Smooth muscle cell (in vitro differentiated cells): Measurements from ENCODE around the gene CYSRT1. TPM values are rescaled to one million over a fixed set of nuclear protein-coding genes. Genes with fewer than 3 reads are reported as not detected.

ENCODE experiments used
- DNase-seq: peaks from one replicate; lab custom pipeline; 2025; ENCODE audit not compliant: unreplicated experiment; lab: John Stamatoyannopoulos, UW
- H2AFZ ChIP-seq: fragments of 200-600 bp; sonication (generic); 2 replicates; pipeline ENCODE4 v1.6.0; 2016; ENCODE audit warnings: antibody characterized with exemption, low read depth, mild to moderate bottlenecking
- H3F3A ChIP-seq: fragments of 200-600 bp; sonication (generic); 2 replicates; pipeline ENCODE4 v1.6.0; 2017; ENCODE audit warnings: antibody characterized with exemption, low read depth
- H3K27ac ChIP-seq: fragments of 200-600 bp; sonication (generic); 2 replicates; pipeline ENCODE4 v1.5.1; 2016; ENCODE audit warnings: low read depth, mild to moderate bottlenecking
- H3K27me3 ChIP-seq: fragments of 200-600 bp; sonication (generic); 2 replicates; pipeline ENCODE4 v1.6.1; 2016; ENCODE audit warnings: low read depth, mild to moderate bottlenecking
- H3K36me3 ChIP-seq: fragments of 200-600 bp; sonication (generic); 2 replicates; pipeline ENCODE4 v1.5.1; 2016; ENCODE audit warnings: low read depth
- H3K4me1 ChIP-seq: fragments of 200-600 bp; sonication (generic); 2 replicates; pipeline ENCODE4 v1.5.1; 2016; ENCODE audit warnings: low read depth
- H3K4me2 ChIP-seq: fragments of 200-600 bp; sonication (generic); 2 replicates; pipeline ENCODE4 v1.6.0; 2016; ENCODE audit warnings: mild to moderate bottlenecking
- H3K4me3 ChIP-seq: fragments of 200-600 bp; sonication (generic); 2 replicates; pipeline ENCODE4 v1.5.1; 2016; ENCODE audit warnings: mild to moderate bottlenecking
- H3K79me2 ChIP-seq: fragments of 200-600 bp; sonication (generic); 2 replicates; pipeline ENCODE4 v1.6.0; 2016; ENCODE audit warnings: low read depth, mild to moderate bottlenecking
- H3K9ac ChIP-seq: fragments of 200-600 bp; sonication (generic); 2 replicates; pipeline ENCODE4 v1.6.0; 2016; ENCODE audit warnings: low read depth
- H3K9me3 ChIP-seq: fragments of 200-600 bp; sonication (generic); replicated peaks from 2 replicates; pipeline ENCODE4 v1.5.1; 2016; ENCODE audit warnings: low read depth
- H4K20me1 ChIP-seq: fragments of 200-600 bp; sonication (generic); 2 replicates; pipeline ENCODE4 v1.6.0; 2016; ENCODE audit warnings: low read depth
- CTCF ChIP-seq: fragments of 200-600 bp; sonication (generic); IDR thresholded peaks from 2 replicates; pipeline ENCODE4 v1.5.1; 2017; ENCODE audit warnings: borderline replicate concordance, mild to moderate bottlenecking, antibody characterized with exemption; ENCODE audit not compliant: insufficient read depth, poor library complexity, severe bottlenecking
- WGBS: methylation state at CpG from one replicate; pipeline ENCODE4 v1.1.7; 2016; ENCODE audit warnings: low lambda C conversion rate; 5-methylcytosine and 5-hydroxymethylcytosine counted together
- polyA plus RNA-seq: library from polyadenylated mRNA; unstranded; fragments of >200 nt; fragmentation: Nextera tagmentation; extraction: Ambion mirVana; gene quantifications from 2 replicates; pipeline ENCODE4 v1.2.1, GENCODE V29; 2016
- total RNA-seq: library from RNA; depleted of rRNA; stranded (reverse); fragments of >200 nt; gene quantifications from 2 replicates; pipeline ENCODE4 v1.2.3, GENCODE V29; 2014

Gene CYSRT1
- total and polyA plus RNA-seq, 2 experiments from 2014 or later, result 2.3 to 2.4 TPM

DNA sequence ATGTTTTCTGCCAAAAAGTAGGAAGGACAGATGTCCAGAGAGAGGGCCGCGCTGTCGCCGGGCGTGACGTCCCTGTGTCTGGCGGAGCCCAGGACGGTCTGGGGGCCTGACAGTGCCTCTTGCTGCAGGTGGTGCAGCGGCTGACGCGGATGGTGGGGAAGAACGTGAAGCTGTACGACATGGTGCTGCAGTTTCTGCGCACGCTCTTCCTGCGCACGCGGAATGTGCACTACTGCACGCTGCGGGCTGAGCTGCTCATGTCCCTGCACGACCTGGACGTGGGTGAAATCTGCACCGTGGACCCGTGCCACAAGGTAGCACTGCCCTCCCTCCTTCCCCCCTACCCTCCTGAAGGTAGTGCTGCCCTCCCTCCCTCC, 37.9 kb downstream of the CYSRT1 start:
- Histone ChIP-seq H4K20me1 (peaks cover 4% of the 10 kb centered on the region), H3K27ac (no peak overlapping the region), H3K9ac (no peak overlapping the region), H3K36me3 (no peaks in the 10 kb centered on the region), H3K9me3 (no peaks in the 10 kb centered on the region), H3K4me3 (no peak overlapping the region), H2AFZ (no peak overlapping the region), H3K4me2 (no peak overlapping the region), H3F3A (no peaks in the 10 kb centered on the region), H3K79me2 (no peaks in the 10 kb centered on the region), H3K4me1 (no peaks in the 10 kb centered on the region), H3K27me3 (no peaks in the 10 kb centered on the region)
- 93% methylated on average over 20 of the region's 24 CpGs for WGBS
- no peak for TF ChIP-seq CTCF
- DNase-seq, result no peak

DNA sequence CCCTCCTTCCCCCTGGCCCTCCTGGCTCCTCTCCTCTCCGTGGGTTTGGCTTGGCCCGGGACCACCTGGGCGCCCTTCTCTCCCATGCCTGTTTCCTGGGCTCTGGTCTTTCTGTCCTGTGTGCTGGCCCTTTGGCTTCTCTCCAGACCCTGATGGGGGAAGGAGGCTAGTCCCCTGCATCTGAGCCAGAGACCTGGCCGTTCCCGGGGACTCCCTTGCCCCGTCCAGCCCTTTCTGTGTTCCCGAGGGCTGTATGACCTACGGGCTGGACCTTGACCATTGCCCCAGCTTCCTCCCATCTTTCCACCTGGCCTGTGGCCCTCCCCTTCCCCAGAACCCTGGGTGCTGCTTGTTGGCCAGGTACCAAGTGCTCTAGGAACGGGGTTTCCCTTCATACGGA, 38.5 kb downstream of the CYSRT1 start:
- Histone ChIP-seq H3K4me3 (no peak overlapping the region), H3K9ac (no peak overlapping the region), H3K27me3 (no peaks in the 10 kb centered on the region), H3K27ac (no peak overlapping the region), H4K20me1 (peaks cover 4% of the 10 kb centered on the region), H3K9me3 (no peaks in the 10 kb centered on the region), H3K36me3 (no peaks in the 10 kb centered on the region), H2AFZ (no peak overlapping the region), H3K79me2 (no peaks in the 10 kb centered on the region), H3F3A (no peaks in the 10 kb centered on the region), H3K4me1 (no peaks in the 10 kb centered on the region), H3K4me2 (no peak overlapping the region)
- TF ChIP-seq CTCF, result no peak
- DNase-seq, result no peak
- 98% methylated on average over 8 of the region's 10 CpGs for WGBS

- peaks cover 4% of the 10 kb centered on the region for H4K20me1 ChIP-seq
- no peak for TF ChIP-seq CTCF
- WGBS, result 99% methylated on average over 22 of the region's 22 CpGs
These were observed 39.1 kb downstream of the CYSRT1 start for GRCh38 chr9:137264067-137264466.

DNA sequence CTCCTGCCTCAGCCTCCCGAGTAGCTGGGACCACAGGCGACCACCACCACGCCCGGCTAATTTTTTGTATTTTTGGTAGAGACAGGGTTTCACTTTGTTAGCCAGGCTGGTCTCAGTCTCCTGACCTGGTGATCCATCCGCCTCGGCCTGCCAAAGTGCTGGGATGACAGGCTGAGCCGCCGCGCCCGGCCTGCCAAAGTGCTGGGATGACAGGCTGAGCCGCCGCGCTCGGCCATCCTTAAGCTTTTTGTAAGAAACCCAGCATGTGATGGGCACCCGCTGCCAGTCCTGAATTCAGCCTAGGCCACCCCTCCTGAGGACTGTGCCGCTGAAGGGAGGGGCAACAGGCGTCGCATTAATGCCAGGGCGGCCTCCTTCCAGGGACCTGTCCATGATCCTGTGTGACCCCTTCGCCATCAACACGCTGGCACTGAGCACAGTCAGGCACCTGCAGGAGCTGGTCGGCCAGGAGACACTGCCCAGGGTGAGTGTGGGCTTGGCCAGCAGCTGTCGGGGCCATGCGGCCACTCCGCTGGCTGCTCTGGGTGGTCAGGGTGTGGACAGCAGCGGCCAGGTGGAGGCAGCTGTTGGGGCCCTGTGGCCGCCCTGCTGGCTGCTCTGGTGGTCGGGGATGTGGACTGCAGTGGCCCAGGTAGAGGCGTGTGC, 40.7 kb downstream of the CYSRT1 start:
- H3K9me3 ChIP-seq, result no peaks in the 10 kb centered on the region
- TF ChIP-seq CTCF, result no peak

More at GRCh38 chr9:137264067-137264466, 39.1 kb downstream of the CYSRT1 start:
- Histone ChIP-seq H3K4me2 (no peak overlapping the region), H3K36me3 (no peaks in the 10 kb centered on the region), H2AFZ (no peak overlapping the region), H3K9ac (no peak overlapping the region), H3F3A (no peaks in the 10 kb centered on the region), H3K9me3 (no peaks in the 10 kb centered on the region), H3K27ac (no peak overlapping the region), H3K27me3 (no peaks in the 10 kb centered on the region), H3K79me2 (no peaks in the 10 kb centered on the region), H3K4me1 (no peaks in the 10 kb centered on the region), H3K4me3 (no peak overlapping the region)
- no peak for DNase-seq

More for the DNA sequence above, 40.7 kb downstream of the CYSRT1 start:
- Histone ChIP-seq H2AFZ (no peak overlapping the region), H3K9ac (no peak overlapping the region), H3K36me3 (no peaks in the 10 kb centered on the region), H3K4me3 (no peak overlapping the region), H3K79me2 (no peaks in the 10 kb centered on the region), H3F3A (no peaks in the 10 kb centered on the region), H3K4me2 (no peak overlapping the region), H3K27ac (no peak overlapping the region), H3K4me1 (no peaks in the 10 kb centered on the region), H3K27me3 (no peaks in the 10 kb centered on the region), H4K20me1 (peaks cover under 1% of the 10 kb centered on the region)
- WGBS, result 93% methylated on average over 29 of the region's 29 CpGs
- DNase-seq, result no peak
